ENCODE measurements around the gene ADIPOR1.
"Not testable (repeated sequence)": the region's sequence is repeated elsewhere in the genome, so short reads cannot be mapped to it uniquely, and the experiment has no call there.

The ADIPOR1 gene

GRCh38 chr1:202959276-202959620, 1.1 kb upstream of the ADIPOR1 start:
- Mint-ChIP-seq H3K27ac (no peak overlapping the region), H3K4me3 (no peak overlapping the region), H3K9me3 (no peaks in the 10 kb centered on the region), H3K4me1 (peaks cover 31% of the 10 kb centered on the region), H3K36me3 (ENCODE audit: low read depth) (peaks cover 5% of the 10 kb centered on the region), H3K27me3 (no peaks in the 10 kb centered on the region)
- DNase-seq (no peak), ATAC-seq (no peak)

GRCh38 chr1:202958544-202959275, 598 bp upstream of the ADIPOR1 start:
- peak overlapping the region; percentile 85 for H3K4me3 Mint-ChIP-seq
- no peak for ATAC-seq
- H3K9me3 Mint-ChIP-seq = no peaks in the 10 kb centered on the region
- H3K4me1 Mint-ChIP-seq = peaks cover 35% of the 10 kb centered on the region
- H3K27me3 Mint-ChIP-seq = no peaks in the 10 kb centered on the region
- H3K36me3 Mint-ChIP-seq (ENCODE audit: low read depth) = peaks cover 4% of the 10 kb centered on the region
- peak overlapping the region; percentile 10 for H3K27ac Mint-ChIP-seq
- DNase-seq = no peak

GRCh38 chr1:202956969-202957368, 1.1 kb downstream of the ADIPOR1 start:
- Mint-ChIP-seq H3K4me3 (peak overlapping the region; percentile 85), H3K4me1 (peaks cover 48% of the 10 kb centered on the region), H3K27ac (peak overlapping the region; percentile 66), H3K36me3 (ENCODE audit: low read depth) (peaks cover 4% of the 10 kb centered on the region), H3K9me3 (no peaks in the 10 kb centered on the region), H3K27me3 (no peaks in the 10 kb centered on the region)
- ATAC-seq (no peak), DNase-seq (no peak)

- ATAC-seq = no peak
- H3K27me3 Mint-ChIP-seq = no peaks in the 10 kb centered on the region
- no peak overlapping the region for H3K27ac Mint-ChIP-seq
- H3K9me3 Mint-ChIP-seq = no peaks in the 10 kb centered on the region
- peaks cover 17% of the 10 kb centered on the region for H3K36me3 Mint-ChIP-seq (ENCODE audit: low read depth)
- peaks cover 52% of the 10 kb centered on the region for H3K4me1 Mint-ChIP-seq
- H3K4me3 Mint-ChIP-seq = no peak overlapping the region
- no peak for DNase-seq
Observed at GRCh38 chr1:202954057-202954745, 3.9 kb downstream of the ADIPOR1 start.

- Mint-ChIP-seq H3K36me3 (ENCODE audit: low read depth) (peaks cover 18% of the 10 kb centered on the region), H3K4me3 (no peak overlapping the region), H3K27me3 (no peaks in the 10 kb centered on the region), H3K9me3 (no peaks in the 10 kb centered on the region), H3K27ac (no peak overlapping the region), H3K4me1 (peaks cover 47% of the 10 kb centered on the region)
- DNase-seq (no peak), ATAC-seq (no peak)
Observed at GRCh38 chr1:202953392-202953791, 4.7 kb downstream of the ADIPOR1 start.

GRCh38 chr1:202952818-202953217, 5.3 kb downstream of the ADIPOR1 start:
- ATAC-seq = peak; percentile 60
- Mint-ChIP-seq H3K4me3 (no peak overlapping the region), H3K27me3 (no peaks in the 10 kb centered on the region), H3K27ac (peak overlapping the region; percentile 35), H3K4me1 (peaks cover 46% of the 10 kb centered on the region), H3K36me3 (ENCODE audit: low read depth) (peaks cover 23% of the 10 kb centered on the region), H3K9me3 (no peaks in the 10 kb centered on the region)
- no peak for DNase-seq

GRCh38 chr1:202952099-202952498, 6.0 kb downstream of the ADIPOR1 start:
- Mint-ChIP-seq H3K36me3 (ENCODE audit: low read depth) (peaks cover 26% of the 10 kb centered on the region), H3K9me3 (no peaks in the 10 kb centered on the region), H3K27me3 (no peaks in the 10 kb centered on the region), H3K27ac (no peak overlapping the region), H3K4me3 (no peak overlapping the region), H3K4me1 (peaks cover 42% of the 10 kb centered on the region)
- ATAC-seq = no peak
- DNase-seq = no peak

GRCh38 chr1:202951437-202951836, 6.7 kb downstream of the ADIPOR1 start:
- H3K4me1 Mint-ChIP-seq = peaks cover 35% of the 10 kb centered on the region
- DNase-seq = no peak
- H3K27me3 Mint-ChIP-seq = no peaks in the 10 kb centered on the region
- no peak overlapping the region for H3K4me3 Mint-ChIP-seq
- H3K9me3 Mint-ChIP-seq = no peaks in the 10 kb centered on the region
- peaks cover 29% of the 10 kb centered on the region for H3K36me3 Mint-ChIP-seq (ENCODE audit: low read depth)
- no peak overlapping the region for H3K27ac Mint-ChIP-seq
- no peak for ATAC-seq

- Mint-ChIP-seq H3K36me3 (ENCODE audit: low read depth) (peaks cover 55% of the 10 kb centered on the region), H3K9me3 (no peaks in the 10 kb centered on the region), H3K27me3 (no peaks in the 10 kb centered on the region), H3K27ac (no peak overlapping the region), H3K4me3 (no peak overlapping the region), H3K4me1 (no peaks in the 10 kb centered on the region)
- ATAC-seq = no peak
- DNase-seq = no peak
Observed at GRCh38 chr1:202945483-202945882, 12.6 kb downstream of the ADIPOR1 start.

- ATAC-seq = no peak
- Mint-ChIP-seq H3K27me3 (no peaks in the 10 kb centered on the region), H3K36me3 (ENCODE audit: low read depth) (peaks cover 50% of the 10 kb centered on the region), H3K27ac (no peak overlapping the region), H3K4me3 (no peak overlapping the region), H3K4me1 (no peaks in the 10 kb centered on the region), H3K9me3 (no peaks in the 10 kb centered on the region)
- no peak for DNase-seq
Observed at GRCh38 chr1:202944438-202944921, 13.6 kb downstream of the ADIPOR1 start.

GRCh38 chr1:202942426-202942825, 15.7 kb downstream of the ADIPOR1 start:
- no peak for DNase-seq
- no peaks in the 10 kb centered on the region for H3K27me3 Mint-ChIP-seq
- peaks cover 40% of the 10 kb centered on the region for H3K36me3 Mint-ChIP-seq (ENCODE audit: low read depth)
- H3K27ac Mint-ChIP-seq = no peak overlapping the region
- H3K9me3 Mint-ChIP-seq = no peaks in the 10 kb centered on the region
- H3K4me3 Mint-ChIP-seq = no peak overlapping the region
- H3K4me1 Mint-ChIP-seq = no peaks in the 10 kb centered on the region
- no peak for ATAC-seq

- no peak for ATAC-seq
- Mint-ChIP-seq H3K4me3 (no peak overlapping the region), H3K27me3 (no peaks in the 10 kb centered on the region), H3K27ac (no peak overlapping the region), H3K36me3 (ENCODE audit: low read depth) (peaks cover 36% of the 10 kb centered on the region), H3K9me3 (no peaks in the 10 kb centered on the region), H3K4me1 (no peaks in the 10 kb centered on the region)
- no peak for DNase-seq
Observed at GRCh38 chr1:202941372-202941771, 16.7 kb downstream of the ADIPOR1 start.

GRCh38 chr1:202940561-202940960, 17.6 kb downstream of the ADIPOR1 start:
- no peaks in the 10 kb centered on the region for H3K27me3 Mint-ChIP-seq
- ATAC-seq (no peak), DNase-seq (no peak)
- H3K36me3 Mint-ChIP-seq (ENCODE audit: low read depth) = peaks cover 32% of the 10 kb centered on the region
- H3K4me3 Mint-ChIP-seq = no peak overlapping the region
- no peaks in the 10 kb centered on the region for H3K4me1 Mint-ChIP-seq
- no peak overlapping the region for H3K27ac Mint-ChIP-seq
- no peaks in the 10 kb centered on the region for H3K9me3 Mint-ChIP-seq

GRCh38 chr1:202938287-202938925, 19.7 kb downstream of the ADIPOR1 start:
- ATAC-seq (no peak), DNase-seq (no peak)
- Mint-ChIP-seq H3K36me3 (ENCODE audit: low read depth) (peaks cover 22% of the 10 kb centered on the region), H3K27ac (no peak overlapping the region), H3K4me1 (no peaks in the 10 kb centered on the region), H3K4me3 (no peak overlapping the region), H3K27me3 (peaks cover under 1% of the 10 kb centered on the region), H3K9me3 (no peaks in the 10 kb centered on the region)

- H3K27ac Mint-ChIP-seq, ATAC-seq, H3K27me3 Mint-ChIP-seq, H3K4me3 Mint-ChIP-seq, H3K9me3 Mint-ChIP-seq, DNase-seq, H3K4me1 Mint-ChIP-seq: not testable (repeated sequence)
- peaks cover 11% of the 10 kb centered on the region for H3K36me3 Mint-ChIP-seq (ENCODE audit: low read depth)
Observed at GRCh38 chr1:202936409-202936808, 21.7 kb downstream of the ADIPOR1 start.

Data from activated naive CD8-positive, alpha-beta T cell treated with anti-CD3 and anti-CD28 coated beads, Interleukin-2, amount 50 U/mL, for 24 hours (primary cell).